Measurements from ENCODE around the gene SLC30A2. TPM values are rescaled to one million over a fixed set of nuclear protein-coding genes. Genes with fewer than 3 reads are reported as not detected.

SLC30A2 gene
- total RNA-seq, 1 experiment from 2014 or later: 0.35 TPM

GRCh38 chr1:26057189-26057588, 11.3 kb upstream of the SLC30A2 start:
- Mint-ChIP-seq H3K36me3 (ENCODE audit: insufficient read depth in 1 of 3, low read depth in 3 of 3) (no peaks in the 10 kb centered on the region), H3K9me3 (no peaks in the 10 kb centered on the region), H3K27me3 (ENCODE audit: low read depth) (peaks cover 70% of the 10 kb centered on the region), H3K4me1 (peaks cover 2 to 6% of the 10 kb centered on the region in 2 experiments; a peak in 2 of 4 replicates), H3K4me3 (no peak overlapping the region), H3K27ac (no peak overlapping the region)
- Histone ChIP-seq H4K20me1 (ENCODE audit: control insufficient read depth, insufficient read depth, insufficient read length) (no peaks in the 10 kb centered on the region), H2BK5ac (ENCODE audit: insufficient read length, low read length) (no peak overlapping the region), H2BK12ac (ENCODE audit: insufficient read length, low read depth, low read length) (no peak overlapping the region), H3K9me3 (ENCODE audit: control insufficient read depth, low read depth, low read length) (no peaks in the 10 kb centered on the region), H2BK120ac (ENCODE audit: low read depth, low read length, poor library complexity, severe bottlenecking) (no peak overlapping the region), H2AFZ (ENCODE audit: low read length) (no peak overlapping the region), H2BK15ac (ENCODE audit: low read depth, low read length) (no peak overlapping the region), H4K5ac (ENCODE audit: insufficient read length, low read depth, low read length) (no peak overlapping the region), H3K4me2 (ENCODE audit: insufficient read depth, insufficient read length, low read length) (no peak overlapping the region), H3T11ph (ENCODE audit: low read length) (no peak overlapping the region), H3K27ac (ENCODE audit: insufficient read length, low read depth, low read length) (no peak overlapping the region), H3K9ac (ENCODE audit: extremely low read depth, insufficient read length, low read length) (no peak overlapping the region), H2BK20ac (ENCODE audit: low read depth, low read length, poor library complexity, severe bottlenecking) (no peak overlapping the region), H3K14ac (ENCODE audit: insufficient read depth, low read length) (no peak overlapping the region), H3K27me3 (ENCODE audit: insufficient read depth, low read length) (no peaks in the 10 kb centered on the region; the same call in 1 of the 2 replicates), H3K18ac (ENCODE audit: insufficient read length, low read depth, low read length) (no peak overlapping the region), H3K4me1 (ENCODE audit: insufficient read depth, low read length) (no peaks in the 10 kb centered on the region), H3K23me2 (ENCODE audit: insufficient read length, low read depth, low read length, poor library complexity, severe bottlenecking) (no peaks in the 10 kb centered on the region), H3K4ac (ENCODE audit: low read depth, low read length) (no peak overlapping the region), H3K79me1 (ENCODE audit: insufficient read depth, low read depth, low read length, poor library complexity, severe bottlenecking) (no peaks in the 10 kb centered on the region), H4K91ac (ENCODE audit: insufficient read length, low read depth, low read length) (no peak overlapping the region), H3K23ac (ENCODE audit: insufficient read length, low read depth, low read length) (no peak overlapping the region), H4K8ac (replicated peaks; ENCODE audit: insufficient read length, low read depth, low read length) (no peak overlapping the region), H3K79me2 (ENCODE audit: insufficient read depth, low read length) (no peaks in the 10 kb centered on the region), H2AK5ac (ENCODE audit: insufficient read length, low read length) (no peak overlapping the region), H3K56ac (ENCODE audit: insufficient read length, low read depth, low read length) (no peak overlapping the region)
- no peak for DNase-seq
- WGBS (ENCODE audit: extremely low coverage, insufficient read length, low lambda C conversion rate): no CpG with 5 or more reads among the region's 2 CpGs
- no peak for TF ChIP-seq CTCF (conservative IDR thresholded peaks at IDR 0.05)
